Uterus (tissue), 2 donors: ENCODE results near the gene LHPP.

Source experiments
- POLR2A ChIP-seq, 2 donors: fragments of 450-650 bp; IDR thresholded peaks; one replicate each; pipeline ENCODE4 v1.6.1; 2016; ENCODE audit warnings: antibody characterized with exemption in 2 of 2, mild to moderate bottlenecking in 1 of 2, moderate library complexity in 1 of 2
- TF ChIP-seq, protein P1 (sequence below), 4 experiments: fragments of 200-600 bp in 2 of 4; fragments of 450-650 bp in 2 of 4; sonication (generic) in 2 of 4; IDR thresholded peaks; one replicate each; pipeline ENCODE4 v1.5.1; 2016 to 2019; ENCODE audit warnings: antibody characterized with exemption in 4 of 4, mild to moderate bottlenecking in 2 of 4, moderate library complexity in 1 of 4

DNA sequence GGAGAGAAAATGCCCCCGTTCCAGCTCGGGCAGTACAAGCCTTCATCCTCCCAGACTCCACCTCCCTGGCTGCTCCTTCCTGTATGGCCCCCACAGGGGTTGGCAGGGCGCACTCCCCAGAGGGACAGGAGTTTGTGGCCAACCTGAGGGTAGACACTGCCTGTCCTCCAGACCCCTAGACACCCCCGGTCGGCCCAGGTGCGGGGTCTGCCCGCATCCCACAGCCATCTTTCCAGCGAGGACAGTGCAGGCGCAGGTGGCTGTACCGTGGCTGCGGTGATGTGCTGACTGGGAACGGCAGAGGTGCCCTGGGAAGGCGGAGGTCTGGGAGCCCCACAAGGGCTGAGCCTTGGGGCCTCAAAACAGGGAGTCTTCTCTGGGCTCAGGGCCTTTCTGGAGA is 81.5 kb downstream of the LHPP start:
- TF ChIP-seq, protein P1, sequence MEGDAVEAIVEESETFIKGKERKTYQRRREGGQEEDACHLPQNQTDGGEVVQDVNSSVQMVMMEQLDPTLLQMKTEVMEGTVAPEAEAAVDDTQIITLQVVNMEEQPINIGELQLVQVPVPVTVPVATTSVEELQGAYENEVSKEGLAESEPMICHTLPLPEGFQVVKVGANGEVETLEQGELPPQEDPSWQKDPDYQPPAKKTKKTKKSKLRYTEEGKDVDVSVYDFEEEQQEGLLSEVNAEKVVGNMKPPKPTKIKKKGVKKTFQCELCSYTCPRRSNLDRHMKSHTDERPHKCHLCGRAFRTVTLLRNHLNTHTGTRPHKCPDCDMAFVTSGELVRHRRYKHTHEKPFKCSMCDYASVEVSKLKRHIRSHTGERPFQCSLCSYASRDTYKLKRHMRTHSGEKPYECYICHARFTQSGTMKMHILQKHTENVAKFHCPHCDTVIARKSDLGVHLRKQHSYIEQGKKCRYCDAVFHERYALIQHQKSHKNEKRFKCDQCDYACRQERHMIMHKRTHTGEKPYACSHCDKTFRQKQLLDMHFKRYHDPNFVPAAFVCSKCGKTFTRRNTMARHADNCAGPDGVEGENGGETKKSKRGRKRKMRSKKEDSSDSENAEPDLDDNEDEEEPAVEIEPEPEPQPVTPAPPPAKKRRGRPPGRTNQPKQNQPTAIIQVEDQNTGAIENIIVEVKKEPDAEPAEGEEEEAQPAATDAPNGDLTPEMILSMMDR (IDR thresholded peaks at IDR 0.05): no peak
- no peak for TF ChIP-seq POLR2A (IDR thresholded peaks at IDR 0.05)
